ENCODE data around the gene IGF2BP2. TPM values are rescaled to one million over a fixed set of nuclear protein-coding genes. Genes with fewer than 3 reads are reported as not detected.

The IGF2BP2 gene
- total RNA-seq, 4 donors from 2014 or later: 5.4 to 7.9 (median 6.2) TPM

DNA sequence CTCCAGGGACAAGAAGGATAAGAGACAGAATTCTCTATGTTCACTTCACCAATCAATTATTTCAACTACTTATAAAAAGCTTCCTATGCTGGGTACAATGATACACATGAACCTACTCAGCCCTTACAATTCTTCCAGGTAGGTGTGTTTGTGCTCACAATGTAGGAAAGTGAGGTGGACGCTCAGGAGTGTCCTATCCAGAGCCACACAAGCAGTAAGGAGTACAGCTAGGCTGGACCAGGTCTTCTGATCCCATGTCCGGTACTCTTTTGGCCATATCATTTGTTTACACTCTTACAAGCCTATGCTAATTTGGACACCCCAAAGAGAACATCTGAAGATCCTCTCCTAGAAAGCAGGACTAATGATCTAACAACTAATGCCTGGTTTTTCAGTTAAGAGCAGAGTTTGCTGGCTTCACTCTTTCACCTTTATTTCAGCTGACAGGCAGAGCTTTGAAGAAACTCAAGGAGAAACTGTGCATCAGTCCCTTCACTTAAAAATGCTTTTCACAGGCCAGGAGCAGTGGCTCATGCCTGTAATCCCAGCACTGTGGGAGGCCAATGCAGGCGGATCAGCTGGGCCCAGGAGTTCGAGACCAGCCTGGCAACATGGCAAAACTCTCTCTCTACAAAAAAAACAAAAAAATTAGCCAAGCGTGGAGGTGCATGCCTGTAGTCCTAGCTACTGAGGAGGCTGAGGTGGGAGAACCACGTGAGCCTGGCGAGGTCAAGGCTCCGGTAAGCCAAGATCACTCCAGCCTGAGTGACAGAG, 27.5 kb downstream of the IGF2BP2 start:
- H3K27me3 ChIP-seq: no peaks in the 10 kb centered on the region
- H3K4me1 ChIP-seq: peaks cover 0 to 4% (median 0%) of the 10 kb centered on the region in 4 donors
- H3K4me3 ChIP-seq: no peak overlapping the region
- intact Hi-C loops (cut with DNase I): no loop called here
- H3K27ac ChIP-seq (replicated peaks in 1 of 4): no peak overlapping the region
- no peaks in the 10 kb centered on the region for H3K36me3 ChIP-seq
- no peak for TF ChIP-seq EP300 (IDR thresholded peaks at IDR 0.05)
- no peak for TF ChIP-seq POLR2AphosphoS5 (IDR thresholded peaks at IDR 0.05)
- no peaks in the 10 kb centered on the region for H3K9me3 ChIP-seq
- no peak for DNase-seq (ENCODE audit: extremely low spot score)
- 57% methylated on average over 7 of the region's 8 CpGs for WGBS

GRCh38 chr3:185796431-185797107, 28.3 kb downstream of the IGF2BP2 start:
- intact Hi-C loops (cut with DNase I): no loop called here
- Histone ChIP-seq H3K4me3 (no peak overlapping the region), H3K27ac (replicated peaks in 1 of 4) (no peak overlapping the region), H3K4me1 (peaks cover 0 to 4% (median 0%) of the 10 kb centered on the region in 4 donors), H3K36me3 (no peaks in the 10 kb centered on the region), H3K27me3 (no peaks in the 10 kb centered on the region), H3K9me3 (no peaks in the 10 kb centered on the region)
- no peak for TF ChIP-seq POLR2A (IDR thresholded peaks at IDR 0.05; ENCODE audit: low read depth)
- TF ChIP-seq, protein P1, sequence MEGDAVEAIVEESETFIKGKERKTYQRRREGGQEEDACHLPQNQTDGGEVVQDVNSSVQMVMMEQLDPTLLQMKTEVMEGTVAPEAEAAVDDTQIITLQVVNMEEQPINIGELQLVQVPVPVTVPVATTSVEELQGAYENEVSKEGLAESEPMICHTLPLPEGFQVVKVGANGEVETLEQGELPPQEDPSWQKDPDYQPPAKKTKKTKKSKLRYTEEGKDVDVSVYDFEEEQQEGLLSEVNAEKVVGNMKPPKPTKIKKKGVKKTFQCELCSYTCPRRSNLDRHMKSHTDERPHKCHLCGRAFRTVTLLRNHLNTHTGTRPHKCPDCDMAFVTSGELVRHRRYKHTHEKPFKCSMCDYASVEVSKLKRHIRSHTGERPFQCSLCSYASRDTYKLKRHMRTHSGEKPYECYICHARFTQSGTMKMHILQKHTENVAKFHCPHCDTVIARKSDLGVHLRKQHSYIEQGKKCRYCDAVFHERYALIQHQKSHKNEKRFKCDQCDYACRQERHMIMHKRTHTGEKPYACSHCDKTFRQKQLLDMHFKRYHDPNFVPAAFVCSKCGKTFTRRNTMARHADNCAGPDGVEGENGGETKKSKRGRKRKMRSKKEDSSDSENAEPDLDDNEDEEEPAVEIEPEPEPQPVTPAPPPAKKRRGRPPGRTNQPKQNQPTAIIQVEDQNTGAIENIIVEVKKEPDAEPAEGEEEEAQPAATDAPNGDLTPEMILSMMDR (IDR thresholded peaks at IDR 0.05): no peak
- TF ChIP-seq EP300 (IDR thresholded peaks at IDR 0.05): no peak
- TF ChIP-seq POLR2AphosphoS5 (IDR thresholded peaks at IDR 0.05): no peak
- WGBS: 49% methylated on average over 6 of the region's 7 CpGs
- no peak for DNase-seq (ENCODE audit: extremely low spot score)

- TF ChIP-seq EP300 (IDR thresholded peaks at IDR 0.05) (no peak), POLR2AphosphoS5 (IDR thresholded peaks at IDR 0.05) (no peak), POLR2A (IDR thresholded peaks at IDR 0.05; ENCODE audit: low read depth) (no peak)
- TF ChIP-seq, protein P1 (IDR thresholded peaks at IDR 0.05): no peak
- Histone ChIP-seq H3K27ac (replicated peaks in 1 of 4) (no peak overlapping the region), H3K27me3 (no peaks in the 10 kb centered on the region), H3K4me3 (no peak overlapping the region), H3K36me3 (no peaks in the 10 kb centered on the region), H3K4me1 (peaks cover 0 to 4% (median 0%) of the 10 kb centered on the region in 4 donors), H3K9me3 (no peaks in the 10 kb centered on the region)
- no peak for DNase-seq (ENCODE audit: extremely low spot score)
- 91% methylated on average over 4 of the region's 4 CpGs for WGBS
- intact Hi-C loops (cut with DNase I): no loop called here
These were observed 31.5 kb downstream of the IGF2BP2 start for GRCh38 chr3:185793381-185793780.

GRCh38 chr3:185792955-185793354, 31.9 kb downstream of the IGF2BP2 start:
- no peak for TF ChIP-seq POLR2A (IDR thresholded peaks at IDR 0.05; ENCODE audit: low read depth)
- TF ChIP-seq, protein P1 (IDR thresholded peaks at IDR 0.05): no peak
- TF ChIP-seq POLR2AphosphoS5 (IDR thresholded peaks at IDR 0.05): no peak
- no peak for TF ChIP-seq EP300 (IDR thresholded peaks at IDR 0.05)
- Histone ChIP-seq H3K27ac (replicated peaks in 1 of 4) (no peak overlapping the region), H3K4me1 (peaks cover 0 to 4% (median 0%) of the 10 kb centered on the region in 4 donors), H3K36me3 (no peaks in the 10 kb centered on the region), H3K4me3 (no peak overlapping the region), H3K9me3 (no peaks in the 10 kb centered on the region), H3K27me3 (no peaks in the 10 kb centered on the region)
- no peak for DNase-seq (ENCODE audit: extremely low spot score)
- intact Hi-C loops (cut with DNase I): no loop called here
- WGBS: 87% methylated on average over 3 of the region's 3 CpGs
